Activated naive CD4-positive, alpha-beta T cell treated with anti-CD3 and anti-CD28 coated beads for 36 hours (primary cell): ENCODE results near the gene RBM44. TPM values are rescaled to one million over a fixed set of nuclear protein-coding genes. Genes with fewer than 3 reads are reported as not detected.

Source experiments
- CTCF ChIA-PET: fragments of 350-600 bp; sonication (Branson Sonifier 250); formaldehyde crosslinking; loops from one replicate; lab custom pipeline; 2021; ENCODE audit warnings: antibody characterized with exemption; lab: Charles Lee
- DNase-seq: peaks from one replicate; pipeline ENCODE4 v3.0.0-alpha.2; 2020
- H3K27ac Mint-ChIP-seq: one replicate; pipeline ENCODE4 v1.8.0; 2021; ENCODE audit warnings: mild to moderate bottlenecking, mixed read lengths
- H3K27me3 Mint-ChIP-seq: one replicate; pipeline ENCODE4 v1.8.0; 2021; ENCODE audit warnings: low read depth, mixed read lengths
- H3K36me3 Mint-ChIP-seq: one replicate; pipeline ENCODE4 v1.8.0; 2021; ENCODE audit warnings: low read depth, mixed read lengths
- H3K4me1 Mint-ChIP-seq: one replicate; pipeline ENCODE4 v1.8.0; 2021; ENCODE audit warnings: low read depth, mixed read lengths
- H3K4me3 Mint-ChIP-seq: one replicate; pipeline ENCODE4 v1.8.0; 2021; ENCODE audit warnings: mild to moderate bottlenecking, moderate library complexity, mixed read lengths
- H3K9me3 Mint-ChIP-seq: one replicate; pipeline ENCODE4 v1.8.0; 2021; ENCODE audit warnings: mixed read lengths
- intact Hi-C: fragments of 100-400 bp; cut with micrococcal nuclease; formaldehyde crosslinking; loops from one replicate; pipeline ENCODE4 v1.15.1; 2023
- total RNA-seq, 2 experiments: library from RNA; stranded (reverse); gene quantifications; one replicate each; pipeline ENCODE4 v1.2.3, GENCODE V29; 2021

RBM44 gene
- total RNA-seq, 2 experiments from 2014 or later, result 0.52 to 0.84 TPM

GRCh38 chr2:237885931-237886684, 87.5 kb downstream of the RBM44 start:
- H3K4me1 Mint-ChIP-seq, result peaks cover 3% of the 10 kb centered on the region
- CTCF ChIA-PET, result interaction anchor here (0.9 kb wide), 1 partner anchor 37 kb away, joined by 3 read pairs; no protein-coding TSS in a partner anchor
- no peak for DNase-seq

DNA sequence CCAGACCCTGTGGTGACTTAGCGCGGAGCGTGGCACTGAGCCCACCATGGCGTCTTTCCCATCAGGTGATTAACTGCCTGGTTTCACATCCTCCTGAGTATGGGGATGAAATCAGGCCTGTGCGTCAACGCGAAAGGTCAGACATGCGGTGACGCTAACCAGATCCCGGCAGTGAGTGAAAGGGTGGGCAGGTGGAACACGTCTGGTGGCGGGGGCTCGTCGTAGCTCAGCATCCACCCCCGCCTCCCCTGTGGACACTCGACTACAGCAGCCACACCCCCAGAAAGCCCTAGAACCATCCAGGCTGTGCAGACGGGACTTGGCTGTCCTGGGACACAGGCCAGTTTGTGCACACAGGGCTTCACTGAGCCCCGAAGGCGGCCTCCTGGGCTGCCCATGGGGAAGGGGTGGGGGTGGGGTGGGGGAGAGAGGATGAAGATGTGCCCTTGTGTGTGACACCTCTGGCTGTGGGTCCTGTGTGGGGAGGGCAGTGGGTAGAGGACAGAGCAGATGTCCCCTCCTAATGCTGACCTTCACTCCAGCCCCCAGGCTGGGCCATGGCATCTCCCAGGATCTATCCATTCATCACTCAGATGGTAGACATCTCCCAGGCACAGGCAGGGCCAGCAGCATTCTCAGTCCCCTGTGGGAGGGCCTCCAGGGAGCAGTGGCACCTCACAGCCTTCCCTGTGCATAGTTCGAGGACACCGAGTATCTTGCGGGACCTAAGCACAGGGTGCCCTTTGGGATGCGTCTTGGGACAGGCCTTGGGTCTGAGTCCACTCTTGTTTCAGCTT, 88.3 kb downstream of the RBM44 start:
- intact Hi-C loops, result no loop called here
- no peaks in the 10 kb centered on the region for H3K9me3 Mint-ChIP-seq
- DNase-seq, result no peak
- CTCF ChIA-PET, result interaction anchor here (0.9 kb wide), 1 partner anchor 36 kb away, joined by 3 read pairs; no protein-coding TSS in a partner anchor
- no peaks in the 10 kb centered on the region for H3K27me3 Mint-ChIP-seq
- H3K27ac Mint-ChIP-seq, result no peak overlapping the region
- H3K4me1 Mint-ChIP-seq, result peaks cover 3% of the 10 kb centered on the region
- no peaks in the 10 kb centered on the region for H3K36me3 Mint-ChIP-seq
- no peak overlapping the region for H3K4me3 Mint-ChIP-seq

More at GRCh38 chr2:237885931-237886684, 87.5 kb downstream of the RBM44 start:
- Mint-ChIP-seq H3K27ac (no peak overlapping the region), H3K9me3 (no peaks in the 10 kb centered on the region), H3K27me3 (no peaks in the 10 kb centered on the region), H3K36me3 (no peaks in the 10 kb centered on the region), H3K4me3 (no peak overlapping the region)
- intact Hi-C loops, result no loop called here

- Mint-ChIP-seq H3K36me3 (no peaks in the 10 kb centered on the region), H3K4me3 (no peak overlapping the region)
- CTCF ChIA-PET, result interaction anchor here (0.6 kb wide), 1 partner anchor 180 kb away, joined by 3 read pairs; no protein-coding TSS in a partner anchor
These were observed 89.8 kb downstream of the RBM44 start for GRCh38 chr2:237888389-237888788.

DNA sequence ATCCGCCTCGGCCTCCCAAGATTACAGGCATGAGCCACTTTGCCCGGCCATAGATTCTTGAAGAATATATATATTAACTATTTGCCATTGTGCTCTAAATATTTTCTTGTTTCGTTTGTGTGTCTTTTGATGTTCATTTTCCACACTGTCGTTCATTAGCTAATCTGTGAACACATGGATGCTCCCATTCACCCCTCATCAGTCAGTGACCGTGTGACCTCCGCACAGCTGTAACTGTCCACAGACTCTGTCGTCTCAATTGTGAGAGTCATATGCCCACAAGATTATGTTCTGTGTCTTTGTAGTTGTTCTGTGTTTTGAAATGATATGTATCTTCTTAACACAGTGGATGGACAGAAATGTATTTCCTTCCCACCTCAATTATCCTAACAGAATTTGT, 90.4 kb downstream of the RBM44 start:
- CTCF ChIA-PET, result interaction anchor here (0.6 to 0.9 kb wide), 2 partner anchors 35 to 180 kb away, joined by 3 to 4 read pairs; no protein-coding TSS in a partner anchor
- H3K27ac Mint-ChIP-seq, result no peak overlapping the region

More at GRCh38 chr2:237888389-237888788, 89.8 kb downstream of the RBM44 start:
- H3K27me3 Mint-ChIP-seq, result no peaks in the 10 kb centered on the region
- intact Hi-C loops, result no loop called here
- peaks cover 12% of the 10 kb centered on the region for H3K4me1 Mint-ChIP-seq
- no peak overlapping the region for H3K27ac Mint-ChIP-seq
- DNase-seq, result no peak
- H3K9me3 Mint-ChIP-seq, result no peaks in the 10 kb centered on the region

DNA sequence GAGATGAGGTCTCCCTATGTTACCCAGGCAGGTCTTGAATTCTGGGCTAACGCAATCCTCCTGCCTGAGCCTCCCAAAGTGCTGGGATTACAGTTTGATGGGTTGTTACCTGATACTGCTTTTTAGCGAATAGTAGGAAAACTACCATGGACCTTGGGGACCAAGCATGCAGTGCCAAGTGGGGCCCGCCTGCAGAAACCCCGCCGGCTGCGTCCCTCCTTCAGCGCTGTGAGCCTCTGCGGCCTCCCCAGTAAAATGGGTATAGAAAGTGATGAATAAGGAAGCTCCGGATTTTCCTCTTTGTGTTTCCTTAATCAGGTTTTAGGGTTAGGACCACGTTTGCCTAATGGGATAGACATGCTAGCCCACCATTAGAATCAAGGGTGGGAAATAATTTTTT, 91.2 kb downstream of the RBM44 start:
- Mint-ChIP-seq H3K9me3 (no peaks in the 10 kb centered on the region), H3K27me3 (no peaks in the 10 kb centered on the region), H3K27ac (no peak overlapping the region), H3K4me1 (peaks cover 14% of the 10 kb centered on the region), H3K36me3 (no peaks in the 10 kb centered on the region), H3K4me3 (no peak overlapping the region)
- no peak for DNase-seq
- CTCF ChIA-PET, result interaction anchor here (0.9 kb wide), 1 partner anchor 34 kb away, joined by 4 read pairs; no protein-coding TSS in a partner anchor
- intact Hi-C loops, result no loop called here

More for the DNA sequence above, 90.4 kb downstream of the RBM44 start:
- H3K9me3 Mint-ChIP-seq, result no peaks in the 10 kb centered on the region
- H3K36me3 Mint-ChIP-seq, result no peaks in the 10 kb centered on the region
- intact Hi-C loops, result no loop called here
- H3K27me3 Mint-ChIP-seq, result no peaks in the 10 kb centered on the region
- peaks cover 14% of the 10 kb centered on the region for H3K4me1 Mint-ChIP-seq
- H3K4me3 Mint-ChIP-seq, result no peak overlapping the region
- DNase-seq, result no peak

Other genes with a start within 250 kb of the RBM44 start
- not detected for gene PRLH, start 232.2 kb upstream of the RBM44 start, total RNA-seq
- gene RAB17, start 208.0 kb upstream of the RBM44 start, total RNA-seq, result not detected
- gene LRRFIP1, start 171.2 kb upstream of the RBM44 start, total RNA-seq, result 100 to 1,000 TPM; 154 to 155 TPM
- gene RAMP1, start 60.8 kb downstream of the RBM44 start, total RNA-seq, result under 1 TPM; 0.62 to 0.69 TPM
- gene UBE2F, start 168.2 kb downstream of the RBM44 start, total RNA-seq, result 10 to 100 TPM; 43.4 to 45.5 TPM